Measurements from ENCODE around the gene ANGPTL1.
"Not testable (repeated sequence)": the region's sequence is repeated elsewhere in the genome, so short reads cannot be mapped to it uniquely, and the experiment has no call there.

Gene ANGPTL1

DNA sequence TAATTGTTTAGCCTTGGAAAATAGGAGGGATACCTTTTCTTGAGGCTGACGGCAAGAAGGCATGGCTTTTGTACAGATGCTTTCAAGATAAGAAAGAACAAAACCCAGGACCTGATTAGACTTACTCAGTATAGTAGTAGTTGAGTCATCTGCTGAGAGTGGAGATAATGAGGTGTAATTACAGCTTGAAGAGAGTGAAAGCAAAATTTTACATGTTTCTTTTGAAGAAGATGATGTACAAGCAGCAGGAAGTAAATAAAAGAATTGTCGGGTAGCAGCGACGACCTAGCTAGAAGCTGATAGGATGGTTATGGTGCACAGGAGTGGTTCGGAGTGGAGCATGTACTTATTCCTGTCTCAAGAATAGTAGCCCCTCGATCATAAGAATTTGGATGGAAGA lies 6.6 kb downstream of the ANGPTL1 start:
- DNase-seq = no peak

DNA sequence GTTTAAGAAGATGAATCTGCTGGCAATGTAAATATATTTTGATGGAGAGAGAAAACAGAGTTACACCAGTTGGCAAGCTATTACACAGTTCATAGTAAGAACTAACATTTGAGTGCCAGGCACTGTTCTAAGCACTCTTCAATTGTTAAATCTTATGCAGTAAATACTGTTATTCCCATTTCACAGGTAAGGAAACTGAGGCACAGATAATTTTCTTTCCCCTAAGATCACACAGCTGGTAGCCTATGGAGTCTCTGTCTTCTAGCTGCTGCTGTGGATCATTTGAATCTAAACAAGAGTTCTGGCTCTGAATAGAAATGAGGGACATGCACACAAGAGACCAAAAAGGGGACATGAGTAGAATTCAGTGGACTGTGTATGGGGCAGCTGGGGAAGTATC lies 8.0 kb downstream of the ANGPTL1 start:
- no peak for DNase-seq

DNA sequence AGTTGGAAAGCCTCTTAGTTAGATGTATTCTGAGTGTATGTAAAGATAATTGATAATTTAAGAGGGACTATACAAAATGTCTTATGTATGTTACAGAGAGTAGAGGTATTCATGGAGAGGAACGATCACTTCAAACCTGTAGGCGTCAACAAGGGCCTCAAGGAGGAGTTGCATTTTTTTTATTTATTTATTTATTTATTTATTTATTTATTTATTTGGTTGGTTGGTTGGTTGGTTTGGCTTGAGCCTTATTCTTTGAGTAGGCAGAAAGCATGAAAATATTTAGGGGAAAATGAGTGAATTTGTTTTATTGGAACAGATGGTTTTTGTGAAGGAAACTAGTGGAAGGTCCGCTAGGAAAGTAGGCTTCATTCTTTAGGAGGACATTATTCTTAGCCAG lies 8.5 kb downstream of the ANGPTL1 start:
- no peak for DNase-seq

DNA sequence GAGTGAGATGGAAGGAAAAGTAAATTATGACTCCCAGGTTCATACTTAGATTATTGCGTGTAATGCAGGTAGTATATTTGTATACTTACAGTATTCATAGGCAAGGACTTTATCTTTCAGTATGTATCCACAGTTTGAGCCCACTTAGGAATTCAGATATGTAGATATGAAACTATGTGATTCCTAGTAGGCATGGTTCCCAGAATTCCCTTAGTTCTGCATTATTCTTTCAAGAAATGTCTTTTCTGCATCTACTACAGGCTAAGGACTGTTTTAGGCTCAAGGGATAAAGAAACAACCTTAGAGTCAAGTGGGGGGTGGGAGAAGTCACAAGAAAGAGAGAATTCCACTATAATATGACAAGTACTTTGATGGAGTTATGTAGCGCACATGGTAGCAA lies 13.8 kb downstream of the ANGPTL1 start:
- DNase-seq = no peak

DNA sequence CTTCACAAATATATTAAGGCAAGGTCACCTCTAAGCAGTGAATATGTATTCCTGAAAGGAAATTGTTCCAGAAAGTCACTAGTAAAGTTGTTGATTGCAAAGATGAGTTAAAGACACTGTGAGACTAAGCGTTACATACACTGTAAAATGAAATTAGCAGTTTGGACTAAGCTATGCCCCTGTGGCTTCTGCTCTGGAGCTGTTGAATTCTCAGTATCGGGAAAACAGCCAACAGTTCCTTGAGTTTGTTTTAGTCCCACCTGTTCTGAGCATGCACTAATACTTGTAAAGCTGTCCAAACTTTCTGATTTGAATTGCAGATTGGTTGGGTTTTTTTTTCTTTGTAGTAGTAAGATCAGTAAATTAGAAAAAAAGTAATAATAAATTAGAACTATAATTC lies 21.0 kb downstream of the ANGPTL1 start:
- DNase-seq = no peak

DNA sequence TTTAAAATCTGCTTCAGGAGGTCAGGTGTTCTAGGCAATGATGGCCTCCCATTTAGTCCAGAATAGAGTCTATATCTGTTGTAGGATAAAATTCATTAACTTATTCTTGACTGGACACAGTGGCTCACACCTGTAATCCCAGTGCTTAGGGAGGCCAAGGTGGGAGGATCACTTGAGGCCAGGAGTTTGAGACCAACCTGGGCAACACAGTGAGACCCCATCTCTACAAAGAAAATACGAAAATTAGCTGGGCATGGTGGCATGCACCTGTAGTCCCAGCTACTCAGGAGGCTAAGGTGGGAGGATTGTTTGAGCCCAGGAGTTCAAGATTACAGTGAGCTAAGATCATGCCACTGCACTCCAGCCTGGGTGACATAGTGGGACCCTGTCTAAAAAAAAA lies 23.0 kb downstream of the ANGPTL1 start:
- DNase-seq = not testable (repeated sequence)

DNA sequence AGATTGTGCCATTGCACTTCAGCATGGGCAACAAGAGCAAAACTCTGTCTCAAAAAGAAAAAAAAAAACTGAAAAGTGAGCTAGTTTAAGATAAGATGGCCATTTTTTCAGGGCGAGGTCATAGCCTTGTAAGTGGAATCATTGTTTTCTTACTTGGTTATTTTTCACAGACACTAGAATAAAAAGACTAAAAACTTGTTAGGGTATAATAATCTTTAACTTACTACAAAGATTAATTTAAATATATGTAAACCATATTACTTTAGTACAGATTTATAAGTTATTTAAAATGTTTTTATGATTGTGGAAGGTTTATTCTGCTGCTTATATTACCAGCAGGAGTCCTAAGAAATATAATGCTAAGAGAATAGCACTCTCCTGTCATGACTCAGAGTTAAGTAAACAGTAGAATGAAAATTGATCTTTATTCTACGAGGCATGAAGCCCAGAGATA lies 23.5 kb downstream of the ANGPTL1 start:
- no peak for DNase-seq

DNA sequence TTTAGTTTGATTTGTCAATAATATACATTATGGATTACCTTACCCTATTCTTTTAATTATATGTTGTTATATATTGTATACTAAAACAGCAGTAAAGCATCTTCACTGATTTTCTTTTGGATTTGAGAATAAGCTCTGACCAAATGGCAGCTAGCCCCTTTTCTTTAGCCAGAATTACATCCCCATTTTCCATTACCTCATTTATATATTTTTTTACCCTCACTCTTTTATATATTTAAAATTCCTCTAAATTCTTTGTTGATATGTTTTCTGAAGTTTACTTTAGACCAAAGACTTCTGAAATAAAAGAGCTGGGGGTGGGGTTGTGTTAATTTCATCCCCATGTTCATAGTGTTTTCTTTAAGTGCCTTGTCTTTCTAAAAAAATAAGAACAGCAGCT lies 24.6 kb downstream of the ANGPTL1 start:
- no peak for DNase-seq

DNA sequence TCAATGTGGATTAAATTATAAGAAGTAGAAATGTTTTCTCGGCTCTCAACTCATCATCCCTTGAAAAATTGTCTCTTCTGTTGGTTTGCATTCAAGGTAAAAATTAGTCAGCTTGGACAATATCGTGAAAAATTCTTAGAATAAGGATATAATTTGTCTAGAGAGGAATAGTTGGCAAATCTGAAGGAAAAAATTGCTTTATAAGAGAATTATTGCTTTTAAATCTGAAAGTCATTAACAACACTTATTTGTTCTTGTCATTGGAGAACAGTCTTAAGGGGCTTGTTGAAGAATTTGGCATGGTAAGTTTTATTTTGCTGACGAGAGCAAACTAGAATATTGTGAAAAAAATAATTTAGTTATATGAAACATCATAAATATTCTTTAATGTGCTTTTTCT lies 26.4 kb downstream of the ANGPTL1 start:
- DNase-seq = no peak

DNA sequence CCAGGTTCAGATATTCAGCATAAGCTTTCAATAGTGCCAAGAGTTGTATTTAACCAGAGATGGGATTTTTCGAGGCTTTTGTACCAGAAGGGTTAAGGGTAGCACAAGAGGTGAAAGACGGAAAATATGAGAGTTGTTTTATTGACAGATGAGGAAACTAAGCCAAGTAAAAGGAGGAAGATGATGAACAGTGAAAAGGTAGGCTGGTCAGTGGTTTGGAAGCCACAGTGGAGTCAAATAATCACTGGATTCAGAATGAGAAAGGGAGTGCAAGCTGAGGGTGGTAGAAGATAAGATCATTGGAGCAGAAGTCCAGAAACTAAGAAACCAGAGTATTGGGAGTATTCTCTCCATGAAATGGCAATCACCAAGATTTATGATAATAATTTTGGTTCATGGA lies 45.7 kb downstream of the ANGPTL1 start:
- no peak for DNase-seq

DNA sequence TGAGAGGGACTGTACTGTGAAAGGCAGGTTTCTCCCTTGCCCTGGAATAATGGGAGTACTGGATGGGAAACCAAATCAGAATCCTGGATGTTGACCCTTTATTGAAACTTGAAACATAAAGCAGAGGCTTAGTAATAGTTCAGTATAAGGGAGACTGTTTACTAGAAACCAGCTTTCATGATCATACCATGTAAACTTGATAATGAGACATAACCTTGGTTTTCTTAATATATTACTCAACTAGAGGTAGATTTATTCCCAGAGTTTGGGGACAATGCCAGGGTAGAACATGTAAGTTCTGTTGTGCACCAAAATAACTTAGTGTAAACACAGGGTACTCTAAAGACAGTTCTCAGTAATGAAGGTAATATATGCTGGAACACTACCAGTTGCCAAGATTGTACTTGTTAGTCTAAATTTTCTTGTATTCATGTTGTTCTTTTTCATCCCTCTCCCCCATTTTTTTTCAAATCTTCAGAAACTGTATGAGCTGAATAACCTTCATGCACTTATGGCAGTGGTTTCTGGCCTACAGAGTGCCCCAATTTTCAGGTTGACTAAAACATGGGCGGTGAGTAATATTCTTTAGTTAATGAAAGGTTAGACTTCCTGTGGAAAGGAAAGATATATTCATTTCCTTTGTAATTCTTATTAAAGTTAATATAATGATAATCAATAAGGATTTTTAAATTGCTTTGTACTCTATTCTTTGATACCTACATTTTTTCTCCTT lies 49.6 kb downstream of the ANGPTL1 start:
- DNase-seq = no peak

DNA sequence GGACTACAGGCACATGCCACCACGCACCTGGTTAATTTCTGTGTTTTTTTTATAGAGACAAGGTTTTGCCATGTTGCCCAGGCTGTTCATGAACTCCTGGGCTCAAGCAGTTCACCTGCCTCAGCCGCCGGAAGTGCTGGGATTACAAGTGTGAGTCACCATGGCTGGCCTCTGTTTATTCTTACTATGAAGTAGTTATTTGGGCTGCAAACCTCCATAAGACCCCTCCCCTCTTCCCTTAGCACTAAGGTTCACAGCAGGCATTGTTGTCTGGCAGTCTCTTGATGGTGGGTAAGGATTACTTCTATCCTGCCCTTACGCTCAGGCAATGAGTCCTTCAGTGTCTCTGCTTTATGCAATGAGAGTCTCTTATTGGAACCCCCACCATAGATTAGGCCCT lies 51.8 kb downstream of the ANGPTL1 start:
- DNase-seq = peak; percentile 10 to 16

DNA sequence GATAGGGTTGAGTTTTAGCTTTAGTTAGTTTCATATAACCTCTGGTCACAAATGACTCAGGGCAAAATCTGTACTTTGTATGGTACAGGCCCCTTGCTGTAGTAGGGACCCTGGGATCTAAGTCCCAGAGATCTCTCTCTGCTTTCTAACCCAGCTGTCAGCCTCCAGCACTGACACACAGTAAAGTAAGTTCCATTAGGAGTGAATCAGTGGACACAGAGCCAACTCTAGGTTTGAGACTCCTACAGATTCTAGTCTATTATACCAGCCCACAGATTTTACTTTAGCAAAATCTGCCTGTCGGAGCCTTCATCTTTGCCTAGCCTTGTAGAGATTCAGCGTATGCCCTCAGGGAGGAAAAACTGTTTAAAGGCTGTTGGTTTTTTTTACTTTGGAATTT lies 52.5 kb downstream of the ANGPTL1 start:
- no peak for DNase-seq

DNA sequence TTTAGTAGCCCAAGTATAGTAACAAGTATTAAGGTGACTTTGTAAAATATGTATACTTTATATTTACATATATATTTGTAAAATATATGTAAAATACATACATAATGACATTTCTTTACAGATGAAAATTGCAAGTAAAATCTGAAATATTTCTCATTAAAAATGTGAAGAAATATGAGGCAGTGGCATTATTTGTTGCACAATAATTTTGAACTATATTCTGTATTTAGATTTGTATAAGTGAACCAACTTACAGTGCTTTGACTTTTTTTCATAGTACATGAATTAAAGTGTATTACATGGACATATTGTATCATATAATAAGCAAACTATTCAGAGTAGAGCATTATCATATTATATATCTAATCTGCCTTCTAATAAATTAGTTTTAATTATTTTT lies 60.3 kb downstream of the ANGPTL1 start:
- no peak for DNase-seq

DNA sequence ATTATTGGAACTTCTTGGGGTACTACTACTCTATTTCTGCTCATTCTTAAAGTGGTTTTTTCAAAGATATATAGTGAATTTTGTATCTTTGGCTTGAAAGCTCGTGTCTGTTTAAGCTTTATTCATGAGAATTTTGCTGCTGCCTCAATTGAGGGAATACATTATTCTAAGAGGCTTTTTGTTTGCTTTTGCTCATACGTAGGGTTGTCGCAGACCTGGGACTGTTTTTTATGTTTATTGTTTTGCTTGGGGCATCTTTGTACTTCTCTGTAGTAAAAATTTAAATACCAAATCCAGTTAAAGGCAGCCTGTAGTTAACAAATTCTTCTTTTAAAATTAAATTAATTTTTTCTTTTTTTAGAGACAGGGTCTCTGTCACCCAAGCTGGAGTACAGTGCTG lies 62.3 kb downstream of the ANGPTL1 start:
- DNase-seq = no peak

DNA sequence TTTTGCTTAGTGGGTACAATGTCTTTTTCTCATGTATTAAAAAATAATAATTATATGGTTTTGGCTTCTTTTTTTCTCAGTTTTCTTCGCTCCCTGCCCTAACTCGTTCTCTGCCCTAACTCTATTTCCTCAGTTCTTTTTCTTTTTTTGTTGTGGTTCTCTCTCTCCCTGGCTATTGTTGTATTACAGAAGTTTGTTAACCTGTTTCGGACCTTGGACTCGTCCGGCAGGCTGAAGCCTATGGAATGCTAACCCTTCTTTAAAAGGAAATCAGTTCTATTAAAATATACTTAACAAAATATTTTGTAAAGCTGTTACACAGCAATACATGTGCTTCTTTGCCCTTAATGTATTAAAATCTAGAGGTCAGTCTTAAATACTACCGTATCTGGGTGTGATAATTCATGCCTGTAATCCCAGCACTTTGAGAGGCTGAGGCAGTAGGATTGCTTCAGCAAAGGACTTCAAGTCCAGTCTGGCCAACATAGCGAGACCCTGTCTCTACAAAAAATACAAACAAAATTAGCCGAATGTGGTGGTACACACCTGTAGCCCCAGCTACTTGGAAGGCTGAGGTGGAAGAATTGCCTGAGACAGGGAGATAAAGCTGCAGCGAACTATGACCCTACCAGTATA lies 64.1 kb downstream of the ANGPTL1 start:
- no peak for DNase-seq

DNA sequence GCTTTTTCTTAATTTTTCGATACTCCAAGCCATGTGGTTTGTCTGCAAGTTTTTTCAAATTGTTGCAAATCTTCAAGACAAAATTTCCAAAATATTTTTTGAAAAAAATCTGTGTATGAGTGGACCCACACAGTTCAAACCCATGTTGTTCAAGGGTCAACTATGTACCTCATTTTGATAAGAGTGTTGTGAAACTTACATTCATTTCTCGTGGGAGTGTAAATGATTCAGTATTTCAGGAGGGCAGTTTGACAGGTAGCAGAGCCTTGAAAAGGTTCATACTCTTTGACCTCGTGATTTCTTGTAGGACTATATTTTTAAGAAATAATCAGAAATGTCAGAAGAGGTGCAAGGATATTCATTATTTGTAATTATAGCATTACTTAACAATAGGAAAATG lies 68.0 kb downstream of the ANGPTL1 start:
- no peak for DNase-seq

Measured in SHP77 (cell line).